Smooth muscle cell (in vitro differentiated cells): ENCODE data around the gene STARD9. TPM values are rescaled to one million over a fixed set of nuclear protein-coding genes. Genes with fewer than 3 reads are reported as not detected.
"Not testable (repeated sequence)": the region's sequence is repeated elsewhere in the genome, so short reads cannot be mapped to it uniquely, and the experiment has no call there.

Experiments used
- DNase-seq: peaks from one replicate; lab custom pipeline; 2025; ENCODE audit not compliant: unreplicated experiment; lab: John Stamatoyannopoulos, UW
- H2AFZ ChIP-seq: fragments of 200-600 bp; sonication (generic); 2 replicates; pipeline ENCODE4 v1.6.0; 2016; ENCODE audit warnings: antibody characterized with exemption, low read depth, mild to moderate bottlenecking
- H3F3A ChIP-seq: fragments of 200-600 bp; sonication (generic); 2 replicates; pipeline ENCODE4 v1.6.0; 2017; ENCODE audit warnings: antibody characterized with exemption, low read depth
- H3K27ac ChIP-seq: fragments of 200-600 bp; sonication (generic); 2 replicates; pipeline ENCODE4 v1.5.1; 2016; ENCODE audit warnings: low read depth, mild to moderate bottlenecking
- H3K27me3 ChIP-seq: fragments of 200-600 bp; sonication (generic); 2 replicates; pipeline ENCODE4 v1.6.1; 2016; ENCODE audit warnings: low read depth, mild to moderate bottlenecking
- H3K36me3 ChIP-seq: fragments of 200-600 bp; sonication (generic); 2 replicates; pipeline ENCODE4 v1.5.1; 2016; ENCODE audit warnings: low read depth
- H3K4me1 ChIP-seq: fragments of 200-600 bp; sonication (generic); 2 replicates; pipeline ENCODE4 v1.5.1; 2016; ENCODE audit warnings: low read depth
- H3K4me2 ChIP-seq: fragments of 200-600 bp; sonication (generic); 2 replicates; pipeline ENCODE4 v1.6.0; 2016; ENCODE audit warnings: mild to moderate bottlenecking
- H3K4me3 ChIP-seq: fragments of 200-600 bp; sonication (generic); 2 replicates; pipeline ENCODE4 v1.5.1; 2016; ENCODE audit warnings: mild to moderate bottlenecking
- H3K79me2 ChIP-seq: fragments of 200-600 bp; sonication (generic); 2 replicates; pipeline ENCODE4 v1.6.0; 2016; ENCODE audit warnings: low read depth, mild to moderate bottlenecking
- H3K9ac ChIP-seq: fragments of 200-600 bp; sonication (generic); 2 replicates; pipeline ENCODE4 v1.6.0; 2016; ENCODE audit warnings: low read depth
- H3K9me3 ChIP-seq: fragments of 200-600 bp; sonication (generic); replicated peaks from 2 replicates; pipeline ENCODE4 v1.5.1; 2016; ENCODE audit warnings: low read depth
- H4K20me1 ChIP-seq: fragments of 200-600 bp; sonication (generic); 2 replicates; pipeline ENCODE4 v1.6.0; 2016; ENCODE audit warnings: low read depth
- CTCF ChIP-seq: fragments of 200-600 bp; sonication (generic); IDR thresholded peaks from 2 replicates; pipeline ENCODE4 v1.5.1; 2017; ENCODE audit warnings: borderline replicate concordance, mild to moderate bottlenecking, antibody characterized with exemption; ENCODE audit not compliant: insufficient read depth, poor library complexity, severe bottlenecking
- WGBS: methylation state at CpG from one replicate; pipeline ENCODE4 v1.1.7; 2016; ENCODE audit warnings: low lambda C conversion rate; 5-methylcytosine and 5-hydroxymethylcytosine counted together
- polyA plus RNA-seq: library from polyadenylated mRNA; unstranded; fragments of >200 nt; fragmentation: Nextera tagmentation; extraction: Ambion mirVana; gene quantifications from 2 replicates; pipeline ENCODE4 v1.2.1, GENCODE V29; 2016
- total RNA-seq: library from RNA; depleted of rRNA; stranded (reverse); fragments of >200 nt; gene quantifications from 2 replicates; pipeline ENCODE4 v1.2.3, GENCODE V29; 2014

STARD9 gene
- total and polyA plus RNA-seq, 2 experiments from 2014 or later, result 1.6 to 6.3 TPM

- Histone ChIP-seq H3K27ac (no peak overlapping the region), H3F3A (no peaks in the 10 kb centered on the region), H3K36me3 (no peaks in the 10 kb centered on the region), H3K4me1 (no peaks in the 10 kb centered on the region), H3K79me2 (no peaks in the 10 kb centered on the region), H3K27me3 (no peaks in the 10 kb centered on the region), H3K9ac (no peak overlapping the region), H3K4me2 (no peak overlapping the region), H4K20me1 (no peaks in the 10 kb centered on the region), H2AFZ (no peak overlapping the region), H3K9me3 (peaks cover 5% of the 10 kb centered on the region), H3K4me3 (no peak overlapping the region)
- whole genome bisulfite sequencing, result 90% methylated on average over 2 of the region's 2 CpGs
- DNase-seq, result no peak
- TF ChIP-seq CTCF, result no peak
Observed at GRCh38 chr15:42750306-42750705, 174.9 kb downstream of the STARD9 start.

GRCh38 chr15:42759093-42759492 is 183.7 kb downstream of the STARD9 start:
- DNase-seq, result no peak
- peaks cover 3% of the 10 kb centered on the region for H3K79me2 ChIP-seq
- no peak for TF ChIP-seq CTCF
- H3K4me3 ChIP-seq, result no peak overlapping the region
- H3K4me2 ChIP-seq, result no peak overlapping the region
- H3K36me3 ChIP-seq, result peaks cover 11% of the 10 kb centered on the region
- no peaks in the 10 kb centered on the region for H3K27me3 ChIP-seq
- H4K20me1 ChIP-seq, result no peaks in the 10 kb centered on the region
- H3K27ac ChIP-seq, result no peak overlapping the region
- 82% methylated on average over 2 of the region's 2 CpGs for WGBS
- H3K9me3 ChIP-seq, result peaks cover 11% of the 10 kb centered on the region
- no peak overlapping the region for H2AFZ ChIP-seq
- no peak overlapping the region for H3K9ac ChIP-seq
- no peaks in the 10 kb centered on the region for H3F3A ChIP-seq
- H3K4me1 ChIP-seq, result peaks cover 3% of the 10 kb centered on the region

GRCh38 chr15:42760759-42761158 is 185.4 kb downstream of the STARD9 start:
- H3K4me1 ChIP-seq, result peaks cover 5% of the 10 kb centered on the region
- H3K9me3 ChIP-seq, result peaks cover 11% of the 10 kb centered on the region
- H3K4me3 ChIP-seq, result peak overlapping the region; percentile 8
- H3K36me3 ChIP-seq, result peaks cover 11% of the 10 kb centered on the region
- H3K27ac ChIP-seq, result no peak overlapping the region
- H3K79me2 ChIP-seq, result peaks cover 3% of the 10 kb centered on the region
- H2AFZ ChIP-seq, result no peak overlapping the region
- TF ChIP-seq CTCF, result no peak
- H4K20me1 ChIP-seq, result no peaks in the 10 kb centered on the region
- DNase-seq, result no peak
- no peaks in the 10 kb centered on the region for H3K27me3 ChIP-seq
- no peak overlapping the region for H3K4me2 ChIP-seq
- WGBS, result 100% methylated on average over 1 of the region's 1 CpG
- no peak overlapping the region for H3K9ac ChIP-seq
- H3F3A ChIP-seq, result no peaks in the 10 kb centered on the region

- not testable (repeated sequence) for H3K79me2 ChIP-seq, H4K20me1 ChIP-seq, H3K4me2 ChIP-seq, H3K27ac ChIP-seq, H3K27me3 ChIP-seq, H3F3A ChIP-seq, H2AFZ ChIP-seq, H3K4me1 ChIP-seq, H3K9ac ChIP-seq, H3K4me3 ChIP-seq, DNase-seq
- peaks cover 11% of the 10 kb centered on the region for H3K9me3 ChIP-seq
- WGBS, result 98% methylated on average over 2 of the region's 2 CpGs
- peaks cover 11% of the 10 kb centered on the region for H3K36me3 ChIP-seq
Observed at GRCh38 chr15:42761813-42762212, 186.4 kb downstream of the STARD9 start.

GRCh38 chr15:42764154-42764731 is 188.8 kb downstream of the STARD9 start:
- peaks cover 11% of the 10 kb centered on the region for H3K36me3 ChIP-seq
- 58% methylated on average over 16 of the region's 16 CpGs for WGBS
- H3K27ac ChIP-seq, H3K4me3 ChIP-seq, H3K9ac ChIP-seq, DNase-seq, H3K27me3 ChIP-seq, H3K79me2 ChIP-seq, H4K20me1 ChIP-seq, H3K4me1 ChIP-seq, H3F3A ChIP-seq, H2AFZ ChIP-seq: not testable (repeated sequence)
- H3K9me3 ChIP-seq, result peaks cover 11% of the 10 kb centered on the region
- H3K4me2 ChIP-seq, result peak overlapping the region; percentile 55

- not testable (repeated sequence) for H3K4me2 ChIP-seq, DNase-seq, H3K27me3 ChIP-seq, H4K20me1 ChIP-seq, H3K4me3 ChIP-seq, H3K9ac ChIP-seq, H2AFZ ChIP-seq, H3K9me3 ChIP-seq, H3K36me3 ChIP-seq, H3K79me2 ChIP-seq, H3K27ac ChIP-seq, H3F3A ChIP-seq, H3K4me1 ChIP-seq
- WGBS, result 98% methylated on average over 4 of the region's 4 CpGs
Observed at GRCh38 chr15:42766109-42766508, 190.7 kb downstream of the STARD9 start.
